ENCODE results near the gene SLC9C2. TPM values are rescaled to one million over a fixed set of nuclear protein-coding genes. Genes with fewer than 3 reads are reported as not detected.
"Not testable (repeated sequence)": the region's sequence is repeated elsewhere in the genome, so short reads cannot be mapped to it uniquely, and the experiment has no call there.

SLC9C2 gene
- total RNA-seq, 4 donors from 2014 or later: 0.56 TPM; not detected in 3

DNA sequence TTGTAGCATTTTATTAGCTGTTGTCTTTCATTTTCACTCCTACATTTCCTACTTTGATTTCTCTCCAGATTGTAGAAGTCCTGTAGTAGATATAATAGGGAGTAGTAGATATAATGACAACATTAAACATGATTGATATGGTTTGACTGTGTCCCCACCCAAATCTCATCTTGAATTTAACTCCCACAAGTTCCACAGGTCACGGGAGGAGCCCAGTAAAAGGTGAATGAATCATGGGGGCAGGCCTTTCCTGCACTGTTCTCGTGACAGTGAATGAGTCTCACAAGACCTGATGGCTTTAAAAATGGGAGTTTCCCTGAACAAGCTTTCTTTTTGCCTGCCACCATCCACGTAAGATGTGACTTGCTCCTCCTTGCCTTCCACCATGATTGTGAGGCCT lies 133.2 kb downstream of the SLC9C2 start:
- ATAC-seq (ENCODE audit: low FRiP score) (no peak), DNase-seq (ENCODE audit: low spot score) (no peak)
- TF ChIP-seq, protein P1, sequence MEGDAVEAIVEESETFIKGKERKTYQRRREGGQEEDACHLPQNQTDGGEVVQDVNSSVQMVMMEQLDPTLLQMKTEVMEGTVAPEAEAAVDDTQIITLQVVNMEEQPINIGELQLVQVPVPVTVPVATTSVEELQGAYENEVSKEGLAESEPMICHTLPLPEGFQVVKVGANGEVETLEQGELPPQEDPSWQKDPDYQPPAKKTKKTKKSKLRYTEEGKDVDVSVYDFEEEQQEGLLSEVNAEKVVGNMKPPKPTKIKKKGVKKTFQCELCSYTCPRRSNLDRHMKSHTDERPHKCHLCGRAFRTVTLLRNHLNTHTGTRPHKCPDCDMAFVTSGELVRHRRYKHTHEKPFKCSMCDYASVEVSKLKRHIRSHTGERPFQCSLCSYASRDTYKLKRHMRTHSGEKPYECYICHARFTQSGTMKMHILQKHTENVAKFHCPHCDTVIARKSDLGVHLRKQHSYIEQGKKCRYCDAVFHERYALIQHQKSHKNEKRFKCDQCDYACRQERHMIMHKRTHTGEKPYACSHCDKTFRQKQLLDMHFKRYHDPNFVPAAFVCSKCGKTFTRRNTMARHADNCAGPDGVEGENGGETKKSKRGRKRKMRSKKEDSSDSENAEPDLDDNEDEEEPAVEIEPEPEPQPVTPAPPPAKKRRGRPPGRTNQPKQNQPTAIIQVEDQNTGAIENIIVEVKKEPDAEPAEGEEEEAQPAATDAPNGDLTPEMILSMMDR (IDR thresholded peaks at IDR 0.05): no peak

DNA sequence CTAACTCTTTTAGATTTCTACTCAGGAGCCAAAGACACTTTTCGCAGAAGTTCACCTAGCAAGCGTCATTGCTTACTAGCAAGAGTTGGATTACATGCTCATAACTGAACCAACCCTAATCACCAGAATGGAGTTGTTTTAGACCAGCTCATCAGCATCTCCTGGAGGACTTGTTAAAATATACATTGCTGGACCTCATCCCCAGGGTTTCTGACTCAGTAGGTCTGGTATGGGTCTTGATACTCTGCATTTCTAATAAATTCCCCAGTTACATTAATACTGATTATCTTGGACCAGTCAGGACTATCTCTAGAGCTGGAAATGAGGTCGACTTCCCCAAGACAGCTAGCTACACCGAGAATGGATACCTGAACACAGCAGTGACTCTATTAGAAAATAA lies 135.4 kb downstream of the SLC9C2 start:
- ATAC-seq (ENCODE audit: low FRiP score) (no peak), DNase-seq (ENCODE audit: low spot score) (no peak)
- TF ChIP-seq, protein P1 (IDR thresholded peaks at IDR 0.05): no peak

DNA sequence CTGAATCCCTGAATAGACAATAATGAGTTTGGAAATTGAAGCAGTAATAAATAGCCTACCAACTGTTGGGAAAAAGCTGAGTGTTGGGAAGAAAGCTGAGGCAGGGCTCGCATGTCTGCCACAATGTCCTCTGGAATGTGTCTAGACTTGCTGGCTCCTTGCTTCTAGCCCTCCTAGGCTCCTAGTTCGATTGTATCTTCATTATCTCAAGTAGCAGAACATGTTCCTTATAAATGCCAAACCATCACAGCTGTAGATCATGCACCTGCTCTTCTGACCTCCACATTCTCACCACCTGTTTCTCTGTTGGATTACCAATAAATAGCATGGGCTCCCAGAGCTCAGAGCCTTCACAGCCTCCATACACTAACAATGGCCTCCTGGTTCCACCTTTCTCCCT lies 138.7 kb downstream of the SLC9C2 start:
- not testable (repeated sequence) for DNase-seq (ENCODE audit: low spot score); ATAC-seq (ENCODE audit: low FRiP score)

DNA sequence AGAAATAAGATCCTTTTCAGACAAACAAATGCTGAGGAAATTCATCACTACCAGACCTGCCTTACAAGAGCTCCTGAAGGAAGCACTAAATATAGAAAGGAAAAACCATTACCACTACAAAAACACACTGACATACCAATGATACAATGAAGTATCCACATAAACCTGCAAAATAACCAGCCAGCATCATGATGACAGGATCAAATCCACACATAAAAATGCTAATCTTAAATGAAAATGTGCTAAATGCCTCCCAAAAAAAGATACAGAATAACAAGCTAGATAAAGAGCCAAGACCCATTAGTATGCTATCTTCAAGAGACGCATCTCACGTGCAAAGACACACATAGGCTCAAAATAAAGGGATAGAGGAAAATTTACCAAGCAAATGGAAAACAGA lies 140.2 kb downstream of the SLC9C2 start:
- ATAC-seq (ENCODE audit: low FRiP score); DNase-seq (ENCODE audit: low spot score): not testable (repeated sequence)

DNA sequence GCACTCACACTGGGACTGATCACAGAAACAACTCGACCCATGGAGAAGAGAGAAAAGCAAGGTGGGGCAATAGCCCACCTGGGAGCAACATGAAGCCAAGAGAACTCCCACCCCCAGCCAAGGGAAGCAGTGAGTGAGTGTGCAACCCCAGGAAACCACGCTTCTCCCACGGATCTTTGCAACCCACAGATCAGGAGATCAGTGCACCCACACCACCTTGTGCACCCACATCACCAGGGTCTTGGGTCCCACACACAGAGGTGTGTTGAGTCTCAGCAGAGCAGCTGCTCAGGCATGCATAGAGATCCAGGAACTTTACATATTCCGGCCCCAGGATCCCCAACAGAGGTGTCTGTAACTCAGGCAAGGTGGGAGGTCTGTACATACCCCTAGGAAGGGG lies 143.0 kb downstream of the SLC9C2 start:
- TF ChIP-seq, protein P1 (IDR thresholded peaks at IDR 0.05): no peak
- ATAC-seq (ENCODE audit: low FRiP score): no peak
- DNase-seq (ENCODE audit: low spot score): no peak

DNA sequence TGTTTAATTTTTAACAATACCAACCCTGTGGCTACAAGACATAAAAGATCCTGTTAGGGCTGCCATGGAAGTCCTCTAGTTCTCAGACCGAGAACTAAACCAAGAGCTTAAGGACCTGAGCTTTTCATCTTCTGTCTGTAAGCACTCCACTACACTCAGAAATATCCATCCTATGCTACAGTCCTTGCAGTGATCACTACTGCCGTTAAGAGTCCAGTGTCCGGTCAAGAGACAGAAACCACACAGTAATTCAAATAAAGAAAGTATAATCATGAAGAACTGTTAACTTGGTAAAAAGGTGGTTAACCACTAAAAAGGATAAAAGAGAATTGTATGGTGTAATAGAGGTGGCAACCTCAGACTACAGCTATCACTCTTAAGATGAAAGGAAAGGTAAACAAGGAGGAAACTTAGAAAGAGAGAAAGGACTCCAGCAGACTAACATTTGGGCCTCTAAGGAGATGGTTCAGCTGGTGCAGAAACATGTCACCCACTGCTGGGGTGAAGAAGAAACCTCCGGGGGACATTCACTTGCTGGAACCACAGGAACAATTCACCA lies 147.8 kb downstream of the SLC9C2 start:
- TF ChIP-seq, protein P1 (IDR thresholded peaks at IDR 0.05): no peak
- DNase-seq (ENCODE audit: low spot score) (no peak), ATAC-seq (ENCODE audit: low FRiP score) (no peak)

DNA sequence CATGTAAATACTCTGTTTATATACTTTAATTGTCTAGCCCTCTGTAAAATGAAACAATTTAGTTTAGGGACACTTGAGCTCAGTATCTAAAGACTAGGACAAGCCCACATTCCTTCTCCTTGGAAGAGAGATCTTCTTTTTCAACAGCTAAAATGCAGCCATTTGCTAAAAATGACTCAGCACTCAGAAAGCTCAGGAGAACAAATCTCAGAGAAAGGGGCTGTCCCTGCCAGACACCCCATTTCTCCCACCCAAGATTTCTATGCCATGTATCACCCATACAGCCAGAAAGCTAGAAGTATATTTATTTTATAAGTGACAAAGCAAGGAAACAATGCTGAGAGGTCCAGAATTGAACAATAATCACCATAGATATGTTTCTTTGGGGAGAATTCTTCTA lies 148.9 kb downstream of the SLC9C2 start:
- DNase-seq (ENCODE audit: low spot score) (no peak), ATAC-seq (ENCODE audit: low FRiP score) (no peak)
- TF ChIP-seq, protein P1 (IDR thresholded peaks at IDR 0.05): no peak

DNA sequence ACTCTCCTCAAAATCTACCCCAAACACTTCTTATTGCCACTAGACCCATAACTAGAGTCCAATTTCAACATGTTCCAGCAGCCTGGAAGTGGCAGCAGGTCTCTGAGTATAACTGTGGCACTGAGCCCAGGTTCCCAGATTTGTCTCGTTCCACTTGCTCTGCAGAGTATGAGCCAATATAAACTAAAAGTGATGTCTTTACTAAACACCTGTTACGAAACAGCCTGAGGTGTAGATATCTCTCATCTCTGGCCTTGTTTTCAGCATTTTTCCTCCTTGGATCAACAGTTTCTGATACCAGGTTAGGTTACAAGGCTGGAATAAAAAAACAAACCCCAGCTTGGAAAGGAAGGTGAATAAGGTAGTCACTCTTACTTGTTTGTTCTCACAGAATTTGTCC lies 150.9 kb downstream of the SLC9C2 start:
- TF ChIP-seq, protein P1 (IDR thresholded peaks at IDR 0.05): no peak
- ATAC-seq (ENCODE audit: low FRiP score) (no peak), DNase-seq (ENCODE audit: low spot score) (no peak)

Other genes with a start within 250 kb of the SLC9C2 start
- 100 to 1,000 TPM; 455 to 981 (median 633) TPM for gene PRDX6, start 125.7 kb downstream of the SLC9C2 start, total RNA-seq
- not detected for gene TEX50, start 32.3 kb upstream of the SLC9C2 start, total RNA-seq
- under 1 TPM in 1 of 4 donors, not detected in 3; 0.38 TPM for gene ANKRD45, start 66.8 kb upstream of the SLC9C2 start, total RNA-seq
- gene KLHL20, start 111.9 kb upstream of the SLC9C2 start, total RNA-seq: 10 to 100 TPM; 25.8 to 38.9 (median 30.7) TPM
- 10 to 100 TPM in 2 of 4 donors, 1 to 10 TPM in 2; 9.5 to 16.9 (median 12.1) TPM for gene DARS2, start 221.6 kb upstream of the SLC9C2 start, total RNA-seq
- 1 to 10 TPM; 2.6 to 6.9 (median 5.8) TPM for gene CENPL, start 221.8 kb upstream of the SLC9C2 start, total RNA-seq